ENCODE measurements around the gene C1QTNF1.

C1QTNF1 gene

DNA sequence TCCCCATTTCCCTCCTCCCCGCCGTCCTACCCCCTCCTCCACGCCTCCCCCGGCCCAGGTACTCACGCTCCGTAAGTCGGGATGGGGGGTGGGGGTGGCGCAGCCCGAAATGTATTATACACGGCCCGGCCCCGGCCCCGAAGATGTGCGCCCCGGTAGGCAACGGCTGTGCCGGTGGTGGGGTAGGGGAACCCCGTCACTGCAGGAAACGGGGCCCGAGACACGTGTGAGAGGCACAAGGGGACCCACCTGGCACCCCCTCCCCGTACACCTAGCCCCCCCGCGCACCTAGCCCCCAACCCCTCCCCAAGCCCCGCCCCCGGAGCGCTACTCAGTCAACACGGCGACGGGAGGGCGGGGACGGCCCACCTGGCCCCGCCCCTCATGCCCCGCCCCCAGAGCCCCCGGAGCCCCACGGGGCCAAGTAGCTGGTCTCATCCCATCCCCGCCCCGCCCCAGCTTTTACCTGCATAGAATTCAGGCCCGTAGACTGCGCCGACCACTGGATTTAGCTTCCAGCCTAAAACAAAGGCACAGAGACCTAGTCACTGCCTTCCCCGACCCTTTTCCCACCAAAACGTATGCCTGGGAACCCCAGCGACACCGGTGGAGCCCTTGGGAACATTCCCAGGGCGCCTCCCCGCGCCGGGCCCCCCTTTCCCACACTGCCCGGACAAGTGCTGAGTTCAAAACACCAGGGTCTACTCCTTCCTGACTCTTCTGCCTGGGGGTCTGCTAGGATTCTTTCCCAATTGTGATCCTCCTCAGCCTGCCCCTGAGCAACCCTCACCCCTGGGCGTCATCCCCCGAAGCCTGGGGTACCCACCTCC is 73.5 kb downstream of the C1QTNF1 start:
- no peak for DNase-seq

DNA sequence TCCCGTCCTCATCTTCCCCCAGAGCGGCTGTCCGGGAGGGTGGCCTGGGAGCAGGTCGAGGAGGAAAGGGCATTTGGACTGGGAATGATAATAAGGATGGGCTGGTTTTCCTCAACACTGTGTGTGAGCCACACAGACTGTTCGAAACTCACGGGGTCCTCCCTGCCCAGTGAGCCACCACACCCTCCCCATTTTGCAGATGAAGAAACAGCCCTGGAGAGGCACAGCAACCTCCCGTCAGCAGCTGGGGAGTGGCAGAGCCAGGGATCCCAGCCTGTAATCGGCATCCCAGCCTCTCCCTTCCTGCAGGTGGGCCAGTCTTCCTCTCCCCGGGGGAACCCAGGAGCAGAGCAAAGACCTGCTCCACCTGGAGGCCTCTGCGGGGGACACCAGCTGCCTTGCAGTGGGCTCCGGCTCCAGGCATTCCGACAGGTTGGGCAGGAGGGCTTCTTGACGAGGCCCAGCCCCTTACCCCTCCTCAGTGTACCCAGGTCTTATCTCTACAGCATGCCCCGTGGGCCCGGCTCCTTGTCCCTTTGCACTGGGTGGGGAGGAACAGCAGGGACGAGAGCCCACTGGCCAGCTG is 74.4 kb downstream of the C1QTNF1 start:
- DNase-seq: no peak
